ENCODE measurements around the gene CYP4F2.

DNA sequence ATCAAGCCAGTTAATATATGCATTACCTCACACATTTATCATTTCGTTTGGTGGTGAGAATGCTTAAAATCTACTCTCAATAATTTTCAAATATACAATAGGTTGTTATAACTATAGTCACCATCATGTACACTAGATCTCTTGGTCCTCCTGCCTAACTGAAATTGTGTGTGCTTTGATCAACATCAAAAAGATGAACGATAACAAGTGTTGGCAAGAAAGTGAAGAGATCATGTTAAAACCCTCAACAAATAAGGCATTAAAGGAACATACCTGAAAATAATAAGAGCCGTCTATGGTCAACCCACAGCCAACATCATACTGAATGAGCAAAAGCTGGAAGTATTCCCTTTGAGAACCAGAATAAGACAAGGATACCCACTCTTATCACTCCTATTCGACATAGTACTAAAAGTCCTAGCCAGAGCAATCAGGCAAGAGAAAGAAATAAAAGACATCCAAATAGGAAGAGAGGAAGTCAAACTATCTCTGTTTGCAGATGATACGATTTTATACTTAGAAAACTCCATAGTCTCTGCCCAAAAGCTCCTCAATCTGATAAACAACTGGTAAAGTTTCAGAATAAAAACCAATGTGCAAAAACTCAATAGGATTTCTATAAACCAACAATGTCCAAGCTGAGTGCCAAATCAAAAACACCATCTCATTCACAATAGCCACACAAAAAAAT, 54.5 kb downstream of the CYP4F2 start:
- TF ChIP-seq, protein P1, sequence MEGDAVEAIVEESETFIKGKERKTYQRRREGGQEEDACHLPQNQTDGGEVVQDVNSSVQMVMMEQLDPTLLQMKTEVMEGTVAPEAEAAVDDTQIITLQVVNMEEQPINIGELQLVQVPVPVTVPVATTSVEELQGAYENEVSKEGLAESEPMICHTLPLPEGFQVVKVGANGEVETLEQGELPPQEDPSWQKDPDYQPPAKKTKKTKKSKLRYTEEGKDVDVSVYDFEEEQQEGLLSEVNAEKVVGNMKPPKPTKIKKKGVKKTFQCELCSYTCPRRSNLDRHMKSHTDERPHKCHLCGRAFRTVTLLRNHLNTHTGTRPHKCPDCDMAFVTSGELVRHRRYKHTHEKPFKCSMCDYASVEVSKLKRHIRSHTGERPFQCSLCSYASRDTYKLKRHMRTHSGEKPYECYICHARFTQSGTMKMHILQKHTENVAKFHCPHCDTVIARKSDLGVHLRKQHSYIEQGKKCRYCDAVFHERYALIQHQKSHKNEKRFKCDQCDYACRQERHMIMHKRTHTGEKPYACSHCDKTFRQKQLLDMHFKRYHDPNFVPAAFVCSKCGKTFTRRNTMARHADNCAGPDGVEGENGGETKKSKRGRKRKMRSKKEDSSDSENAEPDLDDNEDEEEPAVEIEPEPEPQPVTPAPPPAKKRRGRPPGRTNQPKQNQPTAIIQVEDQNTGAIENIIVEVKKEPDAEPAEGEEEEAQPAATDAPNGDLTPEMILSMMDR (IDR thresholded peaks at IDR 0.05; ENCODE audit: borderline replicate concordance, extremely low read depth, low read length, poor library complexity, severe bottlenecking): no peak
- TF ChIP-seq EZH2 (IDR thresholded peaks at IDR 0.05; ENCODE audit: borderline replicate concordance, low read depth, low read length, severe bottlenecking): no peak

Data from DND-41 (cell line).